Fibroblast of lung (primary cell): ENCODE data around the gene ABCA2. TPM values are rescaled to one million over a fixed set of nuclear protein-coding genes. Genes with fewer than 3 reads are reported as not detected.

Source experiments
- DNase-seq, 2 donors: peaks; one replicate each; pipeline versions ENCODE4 v3.0.0 to v3.0.0-alpha.2; 2010; ENCODE audit warnings: low read depth in 2 of 2
- H2AFZ ChIP-seq: 2 replicates; pipeline ENCODE4 v1.5.1; 2012; ENCODE audit warnings: low read length, control low read depth, inconsistent platforms
- H3K27ac ChIP-seq: 2 replicates; pipeline ENCODE4 v1.5.1; 2011; ENCODE audit warnings: low read length, control low read depth; ENCODE audit not compliant: insufficient read depth
- H3K27me3 ChIP-seq: 2 replicates; pipeline ENCODE4 v1.5.1; 2011; ENCODE audit warnings: mild to moderate bottlenecking, low read length; ENCODE audit not compliant: control insufficient read depth, insufficient read depth
- H3K36me3 ChIP-seq: 2 replicates; pipeline ENCODE4 v1.5.1; 2011; ENCODE audit warnings: low read length; ENCODE audit not compliant: control insufficient read depth, insufficient read depth
- H3K4me1 ChIP-seq: 2 replicates; pipeline ENCODE4 v1.5.1; 2011; ENCODE audit warnings: low read length; ENCODE audit not compliant: control insufficient read depth, insufficient read depth; ENCODE audit errors: extremely low read depth
- H3K4me2 ChIP-seq: 2 replicates; pipeline ENCODE4 v1.5.1; 2011; ENCODE audit warnings: low read length, control low read depth; ENCODE audit not compliant: insufficient read depth; ENCODE audit errors: extremely low read depth
- H3K4me3 ChIP-seq, 4 experiments: fragments of 200-600 bp in 1 of 4; sonication (generic) in 1 of 4; replicated peaks in 1 of 4; 2 replicates each; pipeline ENCODE4 v1.5.1; 2011 to 2016; ENCODE audit warnings: low read length in 4 of 4, low read depth in 3 of 4, mild to moderate bottlenecking in 3 of 4, control low read depth in 2 of 4, inconsistent platforms in 1 of 4, mixed read lengths in 1 of 4; ENCODE audit not compliant: insufficient read depth in 1 of 4; ENCODE audit errors: control extremely low read depth in 1 of 4
- H3K79me2 ChIP-seq: 2 replicates; pipeline ENCODE4 v1.5.1; 2012; ENCODE audit warnings: mild to moderate bottlenecking, low read length, inconsistent platforms; ENCODE audit not compliant: control insufficient read depth, insufficient read depth
- H3K9ac ChIP-seq: 2 replicates; pipeline ENCODE4 v1.5.1; 2011; ENCODE audit warnings: mild to moderate bottlenecking, low read length, control low read depth; ENCODE audit not compliant: insufficient read depth
- H3K9me3 ChIP-seq: 2 replicates; pipeline ENCODE4 v1.5.1; 2012; ENCODE audit warnings: low read depth, low read length; ENCODE audit not compliant: control insufficient read depth, insufficient read depth
- H4K20me1 ChIP-seq: 2 replicates; pipeline ENCODE4 v1.5.1; 2011; ENCODE audit warnings: low read length; ENCODE audit not compliant: control insufficient read depth, insufficient read depth; ENCODE audit errors: extremely low read depth
- CTCF ChIP-seq, 2 donors: IDR thresholded peaks in 1 of 2; conservative IDR thresholded peaks in 1 of 2; 1 replicate in 1 of 2; 2 replicates in 1 of 2; pipeline ENCODE4 v1.5.1; 2011 to 2012; ENCODE audit warnings: low read length in 2 of 2, control low read depth in 1 of 2, inconsistent platforms in 1 of 2, low read depth in 1 of 2, mild to moderate bottlenecking in 1 of 2
- EZH2 ChIP-seq: IDR thresholded peaks from 2 replicates; pipeline ENCODE4 v1.5.1; 2012; ENCODE audit warnings: low read length, control low read depth, mild to moderate bottlenecking; ENCODE audit errors: missing control alignments
- polyA plus RNA-seq, 2 donors: library from polyadenylated mRNA; depleted of rRNA in 1 of 2; stranded (reverse) in 1 of 2; unstranded in 1 of 2; fragments of >200 nt; gene quantifications; 2 replicates each; pipeline ENCODE4 v1.2.1, GENCODE V29; 2011 to 2012; ENCODE audit warnings: missing spikeins in 1 of 2
- total RNA-seq: library from RNA; depleted of rRNA; stranded (reverse); fragments of >200 nt; gene quantifications from 2 replicates; pipeline ENCODE4 v1.2.1, GENCODE V29; 2014

ABCA2 gene
- total and polyA plus RNA-seq, 2 donors (not counting 1 experiment from before 2014, with no cell fraction given): 8.5 to 21.8 TPM

DNA sequence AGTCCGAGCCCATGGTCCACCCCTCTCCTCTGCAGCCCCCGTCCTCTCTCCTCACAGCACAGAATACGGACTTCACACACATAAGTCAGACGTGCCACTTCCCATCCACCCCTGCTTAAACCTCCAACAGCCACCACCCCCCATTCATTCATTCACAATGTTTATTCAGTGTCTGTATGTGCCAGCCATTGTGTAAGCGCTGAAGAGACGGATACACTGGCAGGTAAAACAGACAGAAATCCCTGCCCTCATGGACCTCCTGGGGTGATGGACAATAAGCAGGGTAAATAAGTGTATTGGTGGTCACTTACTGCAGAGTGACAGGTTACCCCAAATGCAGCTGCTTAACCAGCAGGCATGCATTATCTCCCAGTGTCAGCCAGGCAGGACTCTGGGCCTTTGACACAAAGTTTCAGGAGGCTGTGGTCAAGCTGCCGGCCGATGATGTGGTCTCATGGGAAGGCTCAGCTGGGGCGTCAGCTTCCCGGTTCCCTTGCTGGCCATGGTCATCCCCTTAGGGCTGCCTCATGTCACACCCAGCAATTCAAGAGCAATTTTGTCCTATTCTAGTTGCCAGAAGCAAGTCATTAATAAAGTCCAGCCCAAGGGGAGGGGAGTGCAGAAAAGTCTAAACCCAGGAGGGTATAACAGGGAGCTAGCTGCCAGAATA, 37.7 kb downstream of the ABCA2 start:
- Histone ChIP-seq H3K9ac (no peak overlapping the region), H3K79me2 (peaks cover 4% of the 10 kb centered on the region), H3K27ac (no peak overlapping the region), H3K4me1 (peaks cover 5% of the 10 kb centered on the region), H3K27me3 (peaks cover 9% of the 10 kb centered on the region), H3K9me3 (no peaks in the 10 kb centered on the region), H3K36me3 (peaks cover 2% of the 10 kb centered on the region), H3K4me2 (no peak overlapping the region), H4K20me1 (no peaks in the 10 kb centered on the region), H3K4me3 (no peak overlapping the region), H2AFZ (no peak overlapping the region)
- no peak for DNase-seq
- TF ChIP-seq EZH2 (no peak), CTCF (conservative IDR thresholded peaks at IDR 0.05 in 1 of 2, IDR thresholded peaks at IDR 0.05 in 1 of 2; ENCODE audit: low read depth in 1 of 2, low read length in 2 of 2) (no peak)

DNA sequence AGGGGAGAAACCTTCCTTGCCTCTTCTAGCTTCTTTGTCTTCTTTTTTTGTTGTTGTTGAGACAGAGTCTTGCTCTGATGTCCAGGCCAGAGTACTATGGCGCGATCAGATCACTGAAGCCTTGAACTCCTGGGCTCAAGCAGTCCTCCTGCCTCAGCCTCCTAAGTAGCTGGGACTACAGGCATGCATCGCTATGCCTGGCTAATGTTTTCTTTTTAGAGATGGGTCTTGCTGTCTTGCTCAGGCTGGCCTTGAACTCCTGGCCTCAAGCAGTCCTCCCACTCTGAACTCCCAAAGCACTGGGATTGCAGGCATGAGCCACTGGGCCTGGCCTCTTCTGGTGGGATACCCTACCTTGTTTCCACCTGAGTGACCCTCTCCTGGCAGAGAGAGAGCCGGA, 39.2 kb downstream of the ABCA2 start:
- no peaks in the 10 kb centered on the region for H3K36me3 ChIP-seq
- no peaks in the 10 kb centered on the region for H4K20me1 ChIP-seq
- H2AFZ ChIP-seq: no peak overlapping the region
- no peak for DNase-seq
- H3K27me3 ChIP-seq: peaks cover 23% of the 10 kb centered on the region
- peaks cover 4% of the 10 kb centered on the region for H3K79me2 ChIP-seq
- no peak overlapping the region for H3K27ac ChIP-seq
- TF ChIP-seq CTCF (conservative IDR thresholded peaks at IDR 0.05 in 1 of 2, IDR thresholded peaks at IDR 0.05 in 1 of 2; ENCODE audit: low read depth in 1 of 2, low read length in 2 of 2) (no peak), EZH2 (no peak)
- no peak overlapping the region for H3K4me2 ChIP-seq
- no peak overlapping the region for H3K9ac ChIP-seq
- peaks cover 5% of the 10 kb centered on the region for H3K4me1 ChIP-seq
- no peaks in the 10 kb centered on the region for H3K9me3 ChIP-seq
- H3K4me3 ChIP-seq: no peak overlapping the region

GRCh38 chr9:136985853-136986252, 42.2 kb downstream of the ABCA2 start:
- H2AFZ ChIP-seq: no peak overlapping the region
- TF ChIP-seq CTCF (conservative IDR thresholded peaks at IDR 0.05 in 1 of 2, IDR thresholded peaks at IDR 0.05 in 1 of 2; ENCODE audit: low read depth in 1 of 2, low read length in 2 of 2) (no peak), EZH2 (no peak)
- H4K20me1 ChIP-seq: no peaks in the 10 kb centered on the region
- H3K4me2 ChIP-seq: no peak overlapping the region
- H3K27me3 ChIP-seq: peaks cover 26% of the 10 kb centered on the region
- no peaks in the 10 kb centered on the region for H3K36me3 ChIP-seq
- DNase-seq: no peak
- no peak overlapping the region for H3K9ac ChIP-seq
- H3K4me1 ChIP-seq: no peaks in the 10 kb centered on the region
- no peaks in the 10 kb centered on the region for H3K79me2 ChIP-seq
- H3K27ac ChIP-seq: no peak overlapping the region
- no peak overlapping the region for H3K4me3 ChIP-seq
- H3K9me3 ChIP-seq: no peaks in the 10 kb centered on the region
